Uterus (tissue), 2 donors: ENCODE results near the gene TMEM245.

Experiments used
- POLR2A ChIP-seq, 2 donors: fragments of 450-650 bp; IDR thresholded peaks; one replicate each; pipeline ENCODE4 v1.6.1; 2016; ENCODE audit warnings: antibody characterized with exemption in 2 of 2, mild to moderate bottlenecking in 1 of 2, moderate library complexity in 1 of 2
- TF ChIP-seq, protein P1 (sequence below), 4 experiments: fragments of 200-600 bp in 2 of 4; fragments of 450-650 bp in 2 of 4; sonication (generic) in 2 of 4; IDR thresholded peaks; one replicate each; pipeline ENCODE4 v1.5.1; 2016 to 2019; ENCODE audit warnings: antibody characterized with exemption in 4 of 4, mild to moderate bottlenecking in 2 of 4, moderate library complexity in 1 of 4

DNA sequence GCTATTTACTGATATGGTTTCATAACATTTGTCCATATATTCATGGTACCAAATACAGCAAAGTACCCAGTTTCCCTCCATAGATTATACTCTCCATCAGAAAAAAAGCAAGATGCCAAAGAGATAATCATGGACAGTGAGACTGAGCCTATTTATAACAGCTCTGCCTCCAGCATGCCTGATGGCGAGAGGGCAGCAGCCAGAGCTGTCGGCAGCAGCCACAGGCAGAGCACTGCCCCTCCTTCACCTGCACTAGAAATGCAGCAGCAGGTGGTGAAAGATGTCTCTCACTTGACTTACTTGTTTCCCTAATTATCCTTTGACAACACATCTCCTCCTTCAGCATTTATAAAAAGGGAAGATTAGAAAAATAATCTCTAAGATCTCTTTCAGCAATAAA, 138.9 kb downstream of the TMEM245 start:
- no peak for TF ChIP-seq POLR2A (IDR thresholded peaks at IDR 0.05)
- TF ChIP-seq, protein P1, sequence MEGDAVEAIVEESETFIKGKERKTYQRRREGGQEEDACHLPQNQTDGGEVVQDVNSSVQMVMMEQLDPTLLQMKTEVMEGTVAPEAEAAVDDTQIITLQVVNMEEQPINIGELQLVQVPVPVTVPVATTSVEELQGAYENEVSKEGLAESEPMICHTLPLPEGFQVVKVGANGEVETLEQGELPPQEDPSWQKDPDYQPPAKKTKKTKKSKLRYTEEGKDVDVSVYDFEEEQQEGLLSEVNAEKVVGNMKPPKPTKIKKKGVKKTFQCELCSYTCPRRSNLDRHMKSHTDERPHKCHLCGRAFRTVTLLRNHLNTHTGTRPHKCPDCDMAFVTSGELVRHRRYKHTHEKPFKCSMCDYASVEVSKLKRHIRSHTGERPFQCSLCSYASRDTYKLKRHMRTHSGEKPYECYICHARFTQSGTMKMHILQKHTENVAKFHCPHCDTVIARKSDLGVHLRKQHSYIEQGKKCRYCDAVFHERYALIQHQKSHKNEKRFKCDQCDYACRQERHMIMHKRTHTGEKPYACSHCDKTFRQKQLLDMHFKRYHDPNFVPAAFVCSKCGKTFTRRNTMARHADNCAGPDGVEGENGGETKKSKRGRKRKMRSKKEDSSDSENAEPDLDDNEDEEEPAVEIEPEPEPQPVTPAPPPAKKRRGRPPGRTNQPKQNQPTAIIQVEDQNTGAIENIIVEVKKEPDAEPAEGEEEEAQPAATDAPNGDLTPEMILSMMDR (IDR thresholded peaks at IDR 0.05) = no peak
